Stimulated activated naive CD8-positive, alpha-beta T cell treated with anti-CD3 and anti-CD28 coated beads, Interleukin-15, amount 100 ng/mL, for 72 hours (primary cell): ENCODE results near the gene SASH3.
A peak's percentile ranks its signal among the peaks of the same experiment; 100 is the strongest.

ENCODE experiments used
- ATAC-seq: fragments of 150-1000 bp; cut with Tn5 transposase; 2 replicates; pipeline ENCODE4 v1.10.0; 2021; ENCODE audit warnings: mild to moderate bottlenecking, moderate library complexity
- DNase-seq, 2 donors: peaks; one replicate each; pipeline ENCODE4 v3.0.0; 2021 to 2022
- H3K27ac Mint-ChIP-seq, 2 donors: one replicate each; pipeline ENCODE4 v1.8.0; 2022; ENCODE audit warnings: mild to moderate bottlenecking in 2 of 2, mixed read lengths in 2 of 2, moderate library complexity in 2 of 2
- H3K27me3 Mint-ChIP-seq: one replicate; pipeline ENCODE4 v1.8.0; 2022; ENCODE audit warnings: mixed read lengths
- H3K4me1 Mint-ChIP-seq: one replicate; pipeline ENCODE4 v1.8.0; 2022; ENCODE audit warnings: mild to moderate bottlenecking, mixed read lengths
- H3K4me3 Mint-ChIP-seq, 2 donors: one replicate each; pipeline ENCODE4 v1.8.0; 2022; ENCODE audit warnings: mild to moderate bottlenecking in 2 of 2, mixed read lengths in 2 of 2, moderate library complexity in 1 of 2
- H3K9me3 Mint-ChIP-seq, 2 donors: one replicate each; pipeline ENCODE4 v1.8.0; 2022; ENCODE audit warnings: mixed read lengths in 2 of 2

Gene SASH3

GRCh38 chrX:129808158-129808828 is 28.5 kb downstream of the SASH3 start:
- Mint-ChIP-seq H3K27me3 (no peaks in the 10 kb centered on the region), H3K9me3 (no peaks in the 10 kb centered on the region), H3K4me1 (peaks cover 28% of the 10 kb centered on the region), H3K4me3 (peak overlapping the region; percentile 5 to 37), H3K27ac (no peak overlapping the region)
- ATAC-seq (no peak), DNase-seq (no peak)

- no peaks in the 10 kb centered on the region for H3K9me3 Mint-ChIP-seq
- H3K27ac Mint-ChIP-seq = peak overlapping the region; percentile 13 to 60
- H3K27me3 Mint-ChIP-seq = no peaks in the 10 kb centered on the region
- DNase-seq (no peak), ATAC-seq (peak; percentile 81)
- peaks cover 23% of the 10 kb centered on the region for H3K4me1 Mint-ChIP-seq
- peak overlapping the region; percentile 5 to 37 for H3K4me3 Mint-ChIP-seq
Measured at GRCh38 chrX:129808829-129809796, 29.4 kb downstream of the SASH3 start.

- Mint-ChIP-seq H3K27ac (no peak overlapping the region), H3K4me3 (no peak overlapping the region), H3K9me3 (no peaks in the 10 kb centered on the region), H3K27me3 (no peaks in the 10 kb centered on the region), H3K4me1 (peaks cover 9% of the 10 kb centered on the region)
- no peak for ATAC-seq
- DNase-seq = no peak
Measured at GRCh38 chrX:129813662-129814368, 34.1 kb downstream of the SASH3 start.

- ATAC-seq = no peak
- no peaks in the 10 kb centered on the region for H3K4me1 Mint-ChIP-seq
- no peaks in the 10 kb centered on the region for H3K9me3 Mint-ChIP-seq
- H3K27me3 Mint-ChIP-seq = no peaks in the 10 kb centered on the region
- H3K4me3 Mint-ChIP-seq = no peak overlapping the region
- H3K27ac Mint-ChIP-seq = no peak overlapping the region
- DNase-seq = no peak
Measured at GRCh38 chrX:129818123-129818522, 38.4 kb downstream of the SASH3 start.

- Mint-ChIP-seq H3K27me3 (no peaks in the 10 kb centered on the region), H3K9me3 (no peaks in the 10 kb centered on the region), H3K27ac (peak overlapping the region in 1 of 2 donors; percentile 91), H3K4me3 (no peak overlapping the region), H3K4me1 (peaks cover 6% of the 10 kb centered on the region)
- DNase-seq (peak; percentile 19 to 37), ATAC-seq (peak; percentile 83)
Measured at GRCh38 chrX:129823115-129823514, 43.4 kb downstream of the SASH3 start.

GRCh38 chrX:129823522-129823921 is 43.8 kb downstream of the SASH3 start:
- peak in 1 of 2 donors; percentile 10 for DNase-seq
- Mint-ChIP-seq H3K9me3 (no peaks in the 10 kb centered on the region), H3K27ac (peak overlapping the region; percentile 82 to 91), H3K4me3 (peak overlapping the region; percentile 44 to 49), H3K27me3 (no peaks in the 10 kb centered on the region), H3K4me1 (peaks cover 6% of the 10 kb centered on the region)
- ATAC-seq = peak; percentile 55

GRCh38 chrX:129824620-129825019 is 44.9 kb downstream of the SASH3 start:
- Mint-ChIP-seq H3K4me1 (peaks cover 6% of the 10 kb centered on the region), H3K27me3 (no peaks in the 10 kb centered on the region), H3K9me3 (no peaks in the 10 kb centered on the region), H3K27ac (peak overlapping the region in 1 of 2 donors; percentile 83), H3K4me3 (no peak overlapping the region)
- no peak for ATAC-seq
- DNase-seq = no peak

GRCh38 chrX:129825746-129826505 is 46.2 kb downstream of the SASH3 start:
- ATAC-seq = no peak
- no peaks in the 10 kb centered on the region for H3K27me3 Mint-ChIP-seq

GRCh38 chrX:129830494-129830893 is 50.7 kb downstream of the SASH3 start:
- Mint-ChIP-seq H3K9me3 (no peaks in the 10 kb centered on the region), H3K4me3 (no peak overlapping the region), H3K27me3 (no peaks in the 10 kb centered on the region), H3K27ac (no peak overlapping the region), H3K4me1 (no peaks in the 10 kb centered on the region)
- ATAC-seq = no peak
- DNase-seq = no peak

More at GRCh38 chrX:129825746-129826505, 46.2 kb downstream of the SASH3 start:
- peak overlapping the region in 1 of 2 donors; percentile 61 for H3K27ac Mint-ChIP-seq
- peaks cover 6% of the 10 kb centered on the region for H3K4me1 Mint-ChIP-seq
- no peak for DNase-seq
- no peak overlapping the region for H3K4me3 Mint-ChIP-seq
- H3K9me3 Mint-ChIP-seq = no peaks in the 10 kb centered on the region

- no peaks in the 10 kb centered on the region for H3K9me3 Mint-ChIP-seq
- H3K4me1 Mint-ChIP-seq = no peaks in the 10 kb centered on the region
- H3K27me3 Mint-ChIP-seq = no peaks in the 10 kb centered on the region
- H3K4me3 Mint-ChIP-seq = no peak overlapping the region
- no peak for DNase-seq
- ATAC-seq = no peak
- H3K27ac Mint-ChIP-seq = no peak overlapping the region
Measured at GRCh38 chrX:129831091-129831885, 51.5 kb downstream of the SASH3 start.

- DNase-seq (no peak), ATAC-seq (no peak)
- no peaks in the 10 kb centered on the region for H3K4me1 Mint-ChIP-seq
- no peaks in the 10 kb centered on the region for H3K27me3 Mint-ChIP-seq
- H3K9me3 Mint-ChIP-seq = no peaks in the 10 kb centered on the region
- H3K4me3 Mint-ChIP-seq = no peak overlapping the region
- no peak overlapping the region for H3K27ac Mint-ChIP-seq
Measured at GRCh38 chrX:129833153-129833990, 53.6 kb downstream of the SASH3 start.

- DNase-seq (no peak), ATAC-seq (no peak)
- Mint-ChIP-seq H3K4me1 (peaks cover 14% of the 10 kb centered on the region), H3K27ac (no peak overlapping the region), H3K27me3 (no peaks in the 10 kb centered on the region), H3K9me3 (no peaks in the 10 kb centered on the region), H3K4me3 (no peak overlapping the region)
Measured at GRCh38 chrX:129836827-129837226, 57.1 kb downstream of the SASH3 start.

- H3K27ac Mint-ChIP-seq = no peak overlapping the region
- no peak for DNase-seq
- no peak overlapping the region for H3K4me3 Mint-ChIP-seq
- no peak for ATAC-seq
- peaks cover 31% of the 10 kb centered on the region for H3K4me1 Mint-ChIP-seq
- no peaks in the 10 kb centered on the region for H3K9me3 Mint-ChIP-seq
- no peaks in the 10 kb centered on the region for H3K27me3 Mint-ChIP-seq
Measured at GRCh38 chrX:129840344-129840743, 60.6 kb downstream of the SASH3 start.
